Trophoblast cell (in vitro differentiated cells and primary cell): ENCODE measurements around the gene THSD4.

Source experiments
- DNase-seq, 2 donors: peaks; one replicate each; pipeline ENCODE4 v3.0.0-alpha.2; 2016
- H2AFZ ChIP-seq: 2 replicates; pipeline ENCODE4 v1.6.1; 2013; ENCODE audit warnings: low read length, moderate library complexity, mild to moderate bottlenecking; ENCODE audit not compliant: insufficient read depth, poor library complexity
- H2AK5ac ChIP-seq: 2 replicates; pipeline ENCODE4 v1.6.1; 2013; ENCODE audit warnings: mild to moderate bottlenecking, low read length
- H2BK120ac ChIP-seq: 2 replicates; pipeline ENCODE4 v1.6.1; 2013; ENCODE audit warnings: low read length, mild to moderate bottlenecking, moderate library complexity; ENCODE audit not compliant: insufficient read depth, poor library complexity
- H2BK12ac ChIP-seq: 2 replicates; pipeline ENCODE4 v1.6.1; 2013; ENCODE audit warnings: mild to moderate bottlenecking, low read length, moderate library complexity
- H2BK5ac ChIP-seq: 2 replicates; pipeline ENCODE4 v1.6.1; 2013; ENCODE audit warnings: low read length, low read depth, moderate library complexity, mild to moderate bottlenecking; ENCODE audit not compliant: poor library complexity
- H3K14ac ChIP-seq: 2 replicates; pipeline ENCODE4 v1.6.1; 2013; ENCODE audit warnings: mild to moderate bottlenecking, low read length
- H3K18ac ChIP-seq: 2 replicates; pipeline ENCODE4 v1.6.1; 2013; ENCODE audit warnings: mild to moderate bottlenecking, low read length
- H3K23ac ChIP-seq: 2 replicates; pipeline ENCODE4 v1.6.1; 2013; ENCODE audit warnings: low read length
- H3K27ac ChIP-seq: 2 replicates; pipeline ENCODE4 v1.5.1; 2013; ENCODE audit warnings: low read depth, mild to moderate bottlenecking, inconsistent platforms, low read length, moderate library complexity
- H3K27me3 ChIP-seq: 2 replicates; pipeline ENCODE4 v1.6.1; 2013; ENCODE audit warnings: inconsistent platforms, mild to moderate bottlenecking, low read length, moderate library complexity; ENCODE audit not compliant: insufficient read depth
- H3K36me3 ChIP-seq, 2 experiments: 1 replicate in 1 of 2; 2 replicates in 1 of 2; pipeline ENCODE4 v1.6.1; 2013; ENCODE audit warnings: low read length in 2 of 2, mild to moderate bottlenecking in 2 of 2, moderate library complexity in 1 of 2; ENCODE audit not compliant: insufficient read depth in 2 of 2, control insufficient read depth in 1 of 2
- H3K4ac ChIP-seq: 2 replicates; pipeline ENCODE4 v1.6.1; 2013; ENCODE audit warnings: low read depth, mild to moderate bottlenecking, low read length, moderate library complexity
- H3K4me1 ChIP-seq, 2 experiments: 1 replicate in 1 of 2; 2 replicates in 1 of 2; pipeline ENCODE4 v1.6.1; 2013; ENCODE audit warnings: low read length in 2 of 2, mild to moderate bottlenecking in 2 of 2, moderate library complexity in 1 of 2; ENCODE audit not compliant: insufficient read depth in 2 of 2, control insufficient read depth in 1 of 2
- H3K4me2 ChIP-seq: 2 replicates; pipeline ENCODE4 v1.6.1; 2013; ENCODE audit warnings: inconsistent platforms, mild to moderate bottlenecking, low read length, moderate library complexity
- H3K4me3 ChIP-seq: 2 replicates; pipeline ENCODE4 v1.5.1; 2013; ENCODE audit warnings: mild to moderate bottlenecking, low read depth, low read length, inconsistent platforms
- H3K79me1 ChIP-seq: one replicate; pipeline ENCODE4 v1.6.1; 2013; ENCODE audit warnings: low read length
- H3K79me2 ChIP-seq: 2 replicates; pipeline ENCODE4 v1.6.1; 2013; ENCODE audit warnings: low read length, mild to moderate bottlenecking; ENCODE audit not compliant: control insufficient read depth, insufficient read depth, poor library complexity
- H3K9ac ChIP-seq: 2 replicates; pipeline ENCODE4 v1.6.1; 2013; ENCODE audit warnings: mild to moderate bottlenecking, low read length
- H3K9me3 ChIP-seq: 2 replicates; pipeline ENCODE4 v1.6.1; 2013; ENCODE audit warnings: low read depth, mild to moderate bottlenecking, control low read depth, inconsistent platforms, low read length; ENCODE audit not compliant: insufficient read depth
- H4K12ac ChIP-seq: 2 replicates; pipeline ENCODE4 v1.6.1; 2013; ENCODE audit warnings: low read depth, mild to moderate bottlenecking, low read length, moderate library complexity
- H4K8ac ChIP-seq: 2 replicates; pipeline ENCODE4 v1.6.1; 2013; ENCODE audit warnings: low read depth, mild to moderate bottlenecking, low read length, moderate library complexity
- H4K91ac ChIP-seq: one replicate; pipeline ENCODE4 v1.6.1; 2013; ENCODE audit warnings: low read depth, mild to moderate bottlenecking, low read length, moderate library complexity
- WGBS: extraction: QIAGEN DNeasy Blood & Tissue Kit; methylation state at CpG from one replicate; pipeline ENCODE4 v1.1.7; 2013; ENCODE audit warnings: missing lambda C conversion rate; ENCODE audit not compliant: insufficient read length, insufficient coverage; ENCODE audit errors: extremely low coverage; 5-methylcytosine and 5-hydroxymethylcytosine counted together

THSD4 gene

GRCh38 chr15:71468715-71469114 lies 353.4 kb downstream of the THSD4 start:
- H2BK12ac ChIP-seq, result no peak overlapping the region
- H3K79me1 ChIP-seq, result no peaks in the 10 kb centered on the region
- H3K4me2 ChIP-seq, result no peak overlapping the region
- H3K9me3 ChIP-seq, result no peaks in the 10 kb centered on the region
- no peak for DNase-seq
- H2BK5ac ChIP-seq, result no peak overlapping the region
- no peak overlapping the region for H3K23ac ChIP-seq
- H2AK5ac ChIP-seq, result no peak overlapping the region
- no peak overlapping the region for H3K27ac ChIP-seq
- H2BK120ac ChIP-seq, result no peak overlapping the region
- no peaks in the 10 kb centered on the region for H3K36me3 ChIP-seq
- H2AFZ ChIP-seq, result no peak overlapping the region
- no peak overlapping the region for H4K12ac ChIP-seq
- H4K8ac ChIP-seq, result no peak overlapping the region
- H3K79me2 ChIP-seq, result no peaks in the 10 kb centered on the region
- H3K4me3 ChIP-seq, result no peak overlapping the region
- no CpG with 5 or more reads among the region's 1 CpG for WGBS
- H3K4ac ChIP-seq, result no peak overlapping the region
- no peak overlapping the region for H3K18ac ChIP-seq
- no peak overlapping the region for H3K9ac ChIP-seq
- H3K14ac ChIP-seq, result no peak overlapping the region
- peaks cover 3 to 9% of the 10 kb centered on the region in 2 experiments for H3K4me1 ChIP-seq
- no peak overlapping the region for H4K91ac ChIP-seq
- H3K27me3 ChIP-seq, result no peaks in the 10 kb centered on the region

GRCh38 chr15:71469413-71469812 lies 354.1 kb downstream of the THSD4 start:
- Histone ChIP-seq H3K23ac (no peak overlapping the region), H3K9me3 (no peaks in the 10 kb centered on the region), H3K36me3 (no peaks in the 10 kb centered on the region), H3K9ac (no peak overlapping the region), H4K8ac (no peak overlapping the region), H3K4me3 (no peak overlapping the region), H3K4ac (no peak overlapping the region), H2AK5ac (no peak overlapping the region), H3K27me3 (no peaks in the 10 kb centered on the region), H4K91ac (no peak overlapping the region), H2AFZ (no peak overlapping the region), H2BK5ac (no peak overlapping the region), H2BK120ac (no peak overlapping the region), H3K27ac (no peak overlapping the region), H2BK12ac (no peak overlapping the region), H3K18ac (no peak overlapping the region), H3K4me1 (peaks cover 3 to 9% of the 10 kb centered on the region in 2 experiments), H3K14ac (no peak overlapping the region), H4K12ac (no peak overlapping the region), H3K4me2 (no peak overlapping the region), H3K79me1 (no peaks in the 10 kb centered on the region), H3K79me2 (no peaks in the 10 kb centered on the region)
- peak in 1 of 2 donors; percentile 9 for DNase-seq
- no CpG with 5 or more reads among the region's 8 CpGs for WGBS

- WGBS, result no CpG with 5 or more reads among the region's 1 CpG
- Histone ChIP-seq H2BK120ac (no peak overlapping the region), H3K79me2 (no peaks in the 10 kb centered on the region), H3K23ac (no peak overlapping the region), H3K4ac (no peak overlapping the region), H2BK12ac (no peak overlapping the region), H3K14ac (no peak overlapping the region), H4K91ac (no peak overlapping the region), H3K4me1 (peaks cover 3 to 9% of the 10 kb centered on the region in 2 experiments), H3K27ac (no peak overlapping the region), H3K18ac (no peak overlapping the region), H3K9me3 (no peaks in the 10 kb centered on the region), H4K12ac (no peak overlapping the region), H3K9ac (no peak overlapping the region), H3K79me1 (no peaks in the 10 kb centered on the region), H2AFZ (no peak overlapping the region), H3K4me3 (no peak overlapping the region), H2BK5ac (no peak overlapping the region), H3K36me3 (no peaks in the 10 kb centered on the region), H3K4me2 (no peak overlapping the region), H3K27me3 (no peaks in the 10 kb centered on the region), H2AK5ac (no peak overlapping the region), H4K8ac (no peak overlapping the region)
- peak; percentile 63 to 74 for DNase-seq
Observed at GRCh38 chr15:71471347-71471746, 356.1 kb downstream of the THSD4 start.

- H4K12ac ChIP-seq, result no peak overlapping the region
- peak in 1 of 2 donors; percentile 3 for DNase-seq
- no peak overlapping the region for H4K91ac ChIP-seq
- peaks cover 3 to 9% of the 10 kb centered on the region in 2 experiments for H3K4me1 ChIP-seq
- no peak overlapping the region for H3K18ac ChIP-seq
- no peaks in the 10 kb centered on the region for H3K27me3 ChIP-seq
- no peak overlapping the region for H3K14ac ChIP-seq
- H2BK12ac ChIP-seq, result no peak overlapping the region
- H3K4me3 ChIP-seq, result no peak overlapping the region
- WGBS, result no CpG with 5 or more reads among the region's 4 CpGs
- no peaks in the 10 kb centered on the region for H3K36me3 ChIP-seq
- H2BK120ac ChIP-seq, result no peak overlapping the region
- no peak overlapping the region for H4K8ac ChIP-seq
- H3K27ac ChIP-seq, result no peak overlapping the region
- no peak overlapping the region for H3K4me2 ChIP-seq
- no peaks in the 10 kb centered on the region for H3K9me3 ChIP-seq
- no peaks in the 10 kb centered on the region for H3K79me1 ChIP-seq
- peaks cover 1% of the 10 kb centered on the region for H3K79me2 ChIP-seq
- H3K9ac ChIP-seq, result no peak overlapping the region
- H2AFZ ChIP-seq, result no peak overlapping the region
- no peak overlapping the region for H2BK5ac ChIP-seq
- H2AK5ac ChIP-seq, result no peak overlapping the region
- no peak overlapping the region for H3K23ac ChIP-seq
- H3K4ac ChIP-seq, result no peak overlapping the region
Observed at GRCh38 chr15:71472566-71472965, 357.3 kb downstream of the THSD4 start.
